BLaER1 treated with 17β-estradiol and CSF1 and Interleukin-3, amounts not matched to agents 10 nM and 100 nM (cell line): Measurements from ENCODE around the gene UGGT1.
A peak's percentile ranks its signal among the peaks of the same experiment; 100 is the strongest.

ENCODE experiments used
- H3K27ac ChIP-seq, 11 experiments: shearing (Covaris generic); formaldehyde crosslinking; 2 replicates each; pipeline ENCODE4 v1.8.1; 2022
- H3K27me3 ChIP-seq, 11 experiments: shearing (Covaris generic); formaldehyde crosslinking; 2 replicates each; pipeline ENCODE4 v1.8.1; 2022
- H3K36me3 ChIP-seq, 11 experiments: shearing (Covaris generic); formaldehyde crosslinking; 2 replicates each; pipeline ENCODE4 v1.8.1; 2022
- H3K4me1 ChIP-seq, 10 experiments: shearing (Covaris generic); formaldehyde crosslinking; 2 replicates each; pipeline ENCODE4 v1.8.1; 2022
- H3K4me2 ChIP-seq, 11 experiments: shearing (Covaris generic); formaldehyde crosslinking; 2 replicates each; pipeline ENCODE4 v1.8.1; 2022
- H3K4me3 ChIP-seq, 10 experiments: shearing (Covaris generic); formaldehyde crosslinking; 2 replicates each; pipeline ENCODE4 v1.8.1; 2022
- H3K9ac ChIP-seq, 11 experiments: shearing (Covaris generic); formaldehyde crosslinking; 2 replicates each; pipeline ENCODE4 v1.8.1; 2022
- H3K9me3 ChIP-seq, 11 experiments: shearing (Covaris generic); formaldehyde crosslinking; replicated peaks in 1 of 11; 2 replicates each; pipeline ENCODE4 v1.8.1; 2022
- H4K20me1 ChIP-seq, 11 experiments: shearing (Covaris generic); formaldehyde crosslinking; 2 replicates each; pipeline ENCODE4 v1.8.1; 2022
- Cebpa-rat ChIP-seq, 11 experiments: shearing (Covaris generic); IDR thresholded peaks; 2 replicates each; pipeline ENCODE4 v1.8.1; 2022

UGGT1 gene

DNA sequence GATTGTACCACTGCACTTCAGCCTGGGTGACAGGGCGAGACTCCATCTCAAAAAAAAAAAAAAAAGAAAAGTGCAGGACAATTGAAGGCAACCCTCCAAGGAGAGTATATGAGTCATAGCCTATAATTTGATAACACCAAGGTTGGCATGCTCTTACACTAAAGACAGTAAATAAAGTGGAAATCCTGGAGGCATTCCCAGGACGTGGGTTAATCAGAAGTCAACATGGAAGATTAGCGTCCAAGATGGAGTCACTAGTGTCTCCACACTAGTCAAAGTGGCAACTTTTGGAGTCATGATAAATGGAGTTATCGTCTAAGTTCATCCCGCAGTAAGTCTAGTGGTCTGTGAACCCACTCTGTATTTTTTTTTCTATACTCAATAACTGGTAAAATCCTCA, 21.2 kb upstream of the UGGT1 start:
- no peaks in the 10 kb centered on the region for H4K20me1 ChIP-seq
- no peaks in the 10 kb centered on the region for H3K9me3 ChIP-seq
- no peaks in the 10 kb centered on the region for H3K36me3 ChIP-seq
- H3K4me2 ChIP-seq: no peak overlapping the region
- no peaks in the 10 kb centered on the region for H3K27me3 ChIP-seq
- H3K27ac ChIP-seq: no peak overlapping the region
- H3K9ac ChIP-seq: no peak overlapping the region
- no peak for TF ChIP-seq Cebpa-rat (IDR thresholded peaks at IDR 0.05)
- H3K4me3 ChIP-seq: no peak overlapping the region
- peaks cover 0 to 3% (median 0%) of the 10 kb centered on the region in 10 experiments; a peak in 1 of 20 replicates for H3K4me1 ChIP-seq

DNA sequence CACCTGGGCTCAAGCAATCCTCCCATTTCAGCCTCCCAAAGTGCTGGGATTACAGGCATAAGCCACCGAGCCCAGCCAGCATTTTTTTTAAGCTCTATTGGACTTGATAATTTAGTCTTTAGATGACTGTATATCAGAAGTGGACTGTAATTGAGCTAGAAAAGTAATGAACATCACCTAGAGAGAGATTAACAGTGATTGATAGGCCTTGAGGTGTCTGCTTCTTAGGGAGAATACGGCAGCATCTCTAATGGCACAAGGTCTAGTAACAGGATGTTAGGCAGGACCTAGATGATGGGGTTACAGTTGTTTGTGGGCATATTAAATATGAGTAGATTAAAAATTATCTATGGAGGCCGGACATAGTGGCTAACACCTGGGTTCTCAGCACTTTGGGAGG, 17.7 kb upstream of the UGGT1 start:
- Histone ChIP-seq H3K36me3 (no peaks in the 10 kb centered on the region), H3K9me3 (peaks cover 0 to 15% (median 9%) of the 10 kb centered on the region in 11 experiments; a peak in 14 of 22 replicates), H3K4me2 (no peak overlapping the region), H3K4me1 (peaks cover 0 to 21% (median 1%) of the 10 kb centered on the region in 10 experiments; a peak in 9 of 20 replicates), H3K9ac (no peak overlapping the region), H4K20me1 (no peaks in the 10 kb centered on the region), H3K4me3 (no peak overlapping the region), H3K27me3 (no peaks in the 10 kb centered on the region), H3K27ac (no peak overlapping the region)
- TF ChIP-seq Cebpa-rat (IDR thresholded peaks at IDR 0.05): no peak

DNA sequence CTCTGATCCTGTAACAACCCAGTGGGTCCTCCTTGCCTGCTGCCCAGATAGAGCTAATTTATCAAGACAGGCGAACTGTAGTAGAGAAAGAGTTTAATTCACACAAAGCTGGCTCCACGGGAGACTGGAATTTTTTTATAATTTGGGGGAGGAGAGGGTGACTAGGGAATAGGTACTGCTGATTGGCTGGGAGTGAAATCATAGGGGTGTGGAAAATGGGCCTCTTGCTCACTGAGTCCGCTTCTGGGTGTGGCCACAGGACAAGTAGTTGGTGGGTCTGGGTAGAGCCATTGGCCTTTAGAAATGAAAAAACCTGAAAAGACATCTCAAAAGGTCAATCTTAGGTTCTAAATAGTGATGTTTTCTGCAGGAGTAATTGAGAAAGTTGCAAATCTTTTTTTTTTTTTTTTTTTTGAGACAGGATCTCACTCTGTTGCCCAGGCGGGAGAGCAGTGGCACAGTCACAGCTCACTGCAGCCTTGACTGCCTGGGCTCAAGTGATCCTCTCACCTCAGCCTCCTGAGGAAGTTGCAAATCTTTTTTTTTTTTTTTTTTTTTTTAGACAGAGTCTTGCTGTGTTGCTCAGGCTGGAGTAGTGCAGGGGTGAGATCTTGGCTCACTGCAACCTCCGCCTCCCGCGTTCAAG, 14.4 kb upstream of the UGGT1 start:
- Histone ChIP-seq H3K4me1 (peaks cover 0 to 23% (median 1%) of the 10 kb centered on the region in 10 experiments; a peak in 9 of 20 replicates), H3K9me3 (peaks cover 0 to 15% (median 9%) of the 10 kb centered on the region in 11 experiments; a peak in 15 of 22 replicates), H4K20me1 (no peaks in the 10 kb centered on the region), H3K27me3 (no peaks in the 10 kb centered on the region), H3K36me3 (no peaks in the 10 kb centered on the region), H3K9ac (no peak overlapping the region), H3K27ac (peak overlapping the region in 2 of 11 experiments; percentile 4 to 26; a peak in 1 of 22 replicates), H3K4me2 (peak overlapping the region in 2 of 11 experiments; percentile 48 to 49; a peak in 5 of 22 replicates), H3K4me3 (no peak overlapping the region)
- no peak for TF ChIP-seq Cebpa-rat (IDR thresholded peaks at IDR 0.05)

DNA sequence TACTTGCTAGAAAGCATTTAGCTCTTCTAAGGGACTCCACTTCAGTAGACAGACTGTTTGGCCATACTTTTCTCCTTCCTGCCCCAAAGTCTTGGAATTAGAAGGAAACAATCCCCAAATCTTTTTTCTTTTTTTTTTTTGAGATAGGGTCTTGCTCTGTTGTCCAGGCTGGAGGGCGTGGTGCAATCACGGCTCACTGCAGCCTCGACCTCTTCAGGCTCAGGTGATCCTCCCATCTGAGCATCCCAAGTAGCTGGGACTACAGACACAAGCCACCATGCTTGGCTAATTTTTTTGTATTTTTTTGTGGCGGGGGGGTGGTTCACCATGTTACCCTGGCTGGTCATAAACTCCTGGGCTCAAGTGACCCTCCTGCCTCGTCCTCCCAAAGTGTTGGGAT, 6.2 kb upstream of the UGGT1 start:
- Histone ChIP-seq H3K4me1 (0 out of 20 replicates have a peak, but pooled peaks cover 0 to under 1% (median 0%) of the 10 kb centered on the region in 10 experiments), H3K27ac (no peak overlapping the region), H3K4me3 (no peak overlapping the region), H3K9me3 (peaks cover 12 to 23% (median 15%) of the 10 kb centered on the region in 11 experiments), H3K27me3 (no peaks in the 10 kb centered on the region), H3K36me3 (peaks cover 0 to 4% (median 0%) of the 10 kb centered on the region in 11 experiments; a peak in 1 of 22 replicates), H4K20me1 (no peaks in the 10 kb centered on the region), H3K9ac (no peak overlapping the region), H3K4me2 (no peak overlapping the region)
- TF ChIP-seq Cebpa-rat (IDR thresholded peaks at IDR 0.05): no peak

DNA sequence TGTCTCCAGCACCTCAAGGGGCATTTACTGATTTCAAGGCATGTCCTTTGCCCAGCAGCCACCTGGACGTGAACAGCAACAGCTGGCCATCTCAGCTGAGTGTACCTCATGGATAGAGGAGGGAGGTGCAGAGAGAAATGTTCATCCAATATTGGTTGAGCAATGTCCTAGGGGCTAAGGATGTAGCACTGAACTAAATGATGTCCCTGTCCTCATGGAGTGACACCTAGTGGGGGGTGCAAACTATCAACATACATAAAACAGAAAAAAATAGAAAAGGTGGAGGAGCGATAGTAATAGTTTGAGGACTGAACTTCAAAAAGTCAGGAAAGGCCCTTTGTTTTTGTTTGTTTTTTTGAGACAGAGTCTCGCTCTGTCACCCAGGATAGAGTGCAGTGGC, 4.8 kb upstream of the UGGT1 start:
- Histone ChIP-seq H3K27me3 (no peaks in the 10 kb centered on the region), H4K20me1 (no peaks in the 10 kb centered on the region), H3K4me2 (no peak overlapping the region), H3K9me3 (peaks cover 12 to 23% (median 15%) of the 10 kb centered on the region in 11 experiments), H3K4me1 (0 out of 20 replicates have a peak, but pooled peaks cover 0 to 4% (median 0%) of the 10 kb centered on the region in 10 experiments), H3K9ac (no peak overlapping the region), H3K27ac (no peak overlapping the region), H3K36me3 (peaks cover 0 to 4% (median 0%) of the 10 kb centered on the region in 11 experiments; a peak in 1 of 22 replicates), H3K4me3 (no peak overlapping the region)
- no peak for TF ChIP-seq Cebpa-rat (IDR thresholded peaks at IDR 0.05)

DNA sequence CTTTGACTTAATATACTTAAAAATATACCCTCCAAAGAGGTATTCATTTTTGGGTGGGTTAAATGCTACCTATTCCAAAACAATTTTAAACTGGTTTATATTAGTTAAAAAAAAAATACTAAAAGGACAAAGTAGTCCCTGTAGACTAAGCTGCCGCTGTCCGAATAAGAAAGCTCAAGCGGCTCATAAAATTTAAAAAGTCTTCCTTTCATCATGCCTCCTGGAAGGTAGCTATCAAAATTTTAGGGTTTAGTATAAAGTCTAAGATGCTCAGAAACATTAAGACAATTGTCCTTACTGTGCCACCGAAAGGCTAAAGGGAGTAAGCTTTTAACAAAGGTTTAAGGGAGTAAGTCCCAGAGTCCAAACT, 440 bp upstream of the UGGT1 start:
- TF ChIP-seq Cebpa-rat (IDR thresholded peaks at IDR 0.05): no peak
- peak overlapping the region; percentile 75 to 93 (median 88) for H3K27ac ChIP-seq

DNA sequence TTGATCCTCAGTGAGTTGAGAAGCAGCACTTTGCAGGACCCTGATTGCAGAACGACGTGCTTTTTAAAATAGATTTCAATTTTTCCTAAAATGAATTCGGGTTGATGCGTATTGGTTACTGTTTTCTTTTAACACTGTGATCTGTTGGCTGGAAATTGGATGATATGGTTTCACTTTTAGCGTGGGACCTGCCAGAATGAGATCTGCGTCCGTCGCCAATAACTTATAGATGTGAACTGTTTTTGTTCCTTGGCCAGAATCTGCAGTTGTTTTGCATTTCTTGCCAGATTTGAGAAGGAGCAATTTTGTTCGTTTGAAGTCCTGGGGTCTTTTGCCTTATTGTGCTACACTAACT, 703 bp downstream of the UGGT1 start:
- Histone ChIP-seq H3K4me3 (peak overlapping the region; percentile 79 to 99 (median 87)), H3K36me3 (peaks cover 7 to 30% (median 21%) of the 10 kb centered on the region in 11 experiments; a peak in 16 of 22 replicates), H3K9me3 (no peaks in the 10 kb centered on the region), H3K27me3 (no peaks in the 10 kb centered on the region), H3K27ac (peak overlapping the region; percentile 57 to 93 (median 88); a peak in 21 of 22 replicates), H3K4me1 (peaks cover 30 to 42% (median 32%) of the 10 kb centered on the region in 10 experiments), H3K9ac (peak overlapping the region; percentile 83 to 94 (median 90)), H3K4me2 (peak overlapping the region; percentile 68 to 95 (median 83)), H4K20me1 (peaks cover 23 to 45% (median 36%) of the 10 kb centered on the region in 11 experiments; a peak in 19 of 22 replicates)
- no peak for TF ChIP-seq Cebpa-rat (IDR thresholded peaks at IDR 0.05)

More for the DNA sequence above, 440 bp upstream of the UGGT1 start:
- Histone ChIP-seq H3K27me3 (no peaks in the 10 kb centered on the region), H3K4me1 (peaks cover 30 to 38% (median 32%) of the 10 kb centered on the region in 10 experiments), H4K20me1 (peaks cover 13 to 33% (median 25%) of the 10 kb centered on the region in 11 experiments; a peak in 18 of 22 replicates), H3K9ac (peak overlapping the region; percentile 83 to 94 (median 90)), H3K4me3 (peak overlapping the region; percentile 79 to 99 (median 87)), H3K36me3 (peaks cover 6 to 19% (median 11%) of the 10 kb centered on the region in 11 experiments; a peak in 13 of 22 replicates), H3K4me2 (peak overlapping the region; percentile 73 to 95 (median 79)), H3K9me3 (no peaks in the 10 kb centered on the region)

DNA sequence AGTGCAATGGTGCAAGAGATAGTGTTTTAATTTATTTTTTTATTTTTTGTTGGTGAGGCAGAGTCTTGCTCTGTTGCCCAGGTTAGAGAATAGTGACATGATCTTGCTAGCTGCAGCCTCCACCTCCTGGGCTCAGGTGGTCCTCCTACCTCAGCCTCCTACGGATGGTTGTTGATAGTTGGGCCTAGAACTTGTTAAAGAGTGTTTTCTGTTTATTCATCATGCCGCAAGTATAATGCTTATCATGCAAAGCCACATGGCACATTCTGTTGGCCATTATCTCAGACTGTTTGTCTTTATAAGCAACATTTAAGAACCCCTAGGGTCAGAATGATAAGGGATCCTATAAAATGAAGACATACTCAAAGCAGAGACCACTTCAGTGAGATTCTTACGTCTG, 1.7 kb downstream of the UGGT1 start:
- no peak for TF ChIP-seq Cebpa-rat (IDR thresholded peaks at IDR 0.05)
- H3K36me3 ChIP-seq: peaks cover 14 to 40% (median 31%) of the 10 kb centered on the region in 11 experiments
- peaks cover 30 to 42% (median 32%) of the 10 kb centered on the region in 10 experiments for H3K4me1 ChIP-seq
- H4K20me1 ChIP-seq: peaks cover 24 to 54% (median 46%) of the 10 kb centered on the region in 11 experiments; a peak in 20 of 22 replicates
- H3K27me3 ChIP-seq: no peaks in the 10 kb centered on the region
- peak overlapping the region in 10 of 11 experiments; percentile 33 to 94 (median 89); a peak in 15 of 22 replicates for H3K9ac ChIP-seq
- H3K4me3 ChIP-seq: peak overlapping the region; percentile 37 to 99 (median 86); a peak in 15 of 20 replicates
- H3K9me3 ChIP-seq: no peaks in the 10 kb centered on the region
- H3K4me2 ChIP-seq: peak overlapping the region; percentile 68 to 95 (median 83)
- H3K27ac ChIP-seq: peak overlapping the region in 1 of 11 experiments; percentile 88; a peak in 1 of 22 replicates

DNA sequence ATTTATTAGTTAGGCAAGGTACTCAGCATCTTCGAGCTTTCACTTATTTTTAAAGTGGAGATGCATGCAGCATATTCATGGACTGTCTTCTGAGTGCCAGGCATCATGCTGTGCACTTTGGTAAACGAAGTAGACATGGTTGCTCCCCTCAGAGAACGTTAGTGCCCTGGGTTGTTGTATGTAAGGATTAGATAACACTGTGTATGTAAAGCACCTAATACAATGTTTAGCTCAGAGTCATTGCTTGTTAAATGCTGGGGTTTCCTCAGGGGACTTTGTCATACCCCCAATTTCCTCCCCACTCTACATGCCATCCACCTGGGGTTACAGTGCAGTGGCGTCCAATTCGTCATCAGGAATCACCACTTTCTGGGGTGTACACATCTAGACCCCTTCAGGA, 2.8 kb downstream of the UGGT1 start:
- H3K9me3 ChIP-seq: no peaks in the 10 kb centered on the region
- peaks cover 24 to 65% (median 55%) of the 10 kb centered on the region in 11 experiments; a peak in 21 of 22 replicates for H4K20me1 ChIP-seq
- peak overlapping the region; percentile 55 to 95 (median 83); a peak in 19 of 22 replicates for H3K4me2 ChIP-seq
- TF ChIP-seq Cebpa-rat (IDR thresholded peaks at IDR 0.05): no peak
- H3K4me3 ChIP-seq: no peak overlapping the region
- peaks cover 30 to 42% (median 32%) of the 10 kb centered on the region in 10 experiments for H3K4me1 ChIP-seq
- no peak overlapping the region for H3K27ac ChIP-seq
- peak overlapping the region in 5 of 11 experiments; percentile 18 to 94 (median 92); a peak in 6 of 22 replicates for H3K9ac ChIP-seq
- H3K27me3 ChIP-seq: no peaks in the 10 kb centered on the region
- H3K36me3 ChIP-seq: peaks cover 25 to 51% (median 42%) of the 10 kb centered on the region in 11 experiments
